Gastrocnemius medialis (tissue), 4 donors: ENCODE data around the gene FHOD1. TPM values are rescaled to one million over a fixed set of nuclear protein-coding genes. Genes with fewer than 3 reads are reported as not detected.
A peak's percentile ranks its signal among the peaks of the same experiment; 100 is the strongest.

Experiments
- ATAC-seq, 2 donors: fragments of 150-250 bp; one replicate each; pipeline ENCODE4 v1.9.1; 2016
- DNase-seq, 2 donors: peaks; one replicate each; pipeline ENCODE4 v3.0.0-alpha.2; 2019
- H3K27ac ChIP-seq, 4 donors: fragments of 200-600 bp; sonication (generic); 1 replicate in 1 of 4; 2 replicates in 3 of 4; pipeline ENCODE4 v1.5.1; 2016 to 2018; ENCODE audit warnings: mild to moderate bottlenecking in 2 of 4, moderate library complexity in 1 of 4
- H3K27me3 ChIP-seq, 3 donors: fragments of 200-600 bp; sonication (generic) in 2 of 3; 1 replicate in 1 of 3; 2 replicates in 2 of 3; pipeline versions ENCODE4 v1.5.1 to v1.6.0; 2016 to 2019; ENCODE audit warnings: mild to moderate bottlenecking in 1 of 3, moderate library complexity in 1 of 3
- H3K36me3 ChIP-seq, 2 donors: fragments of 200-600 bp; sonication (generic) in 1 of 2; one replicate each; pipeline ENCODE4 v1.5.1; 2017 to 2018
- H3K4me1 ChIP-seq, 2 donors: fragments of 200-600 bp; sonication (generic) in 1 of 2; one replicate each; pipeline ENCODE4 v1.5.1; 2016 to 2017; ENCODE audit warnings: mild to moderate bottlenecking in 2 of 2
- H3K4me3 ChIP-seq, 4 donors: fragments of 200-600 bp; sonication (generic) in 3 of 4; 1 replicate in 1 of 4; 2 replicates in 3 of 4; pipeline ENCODE4 v1.5.1; 2016 to 2019; ENCODE audit warnings: mild to moderate bottlenecking in 2 of 4
- H3K9me3 ChIP-seq, 3 donors: fragments of 200-600 bp; sonication (generic) in 2 of 3; 1 replicate in 1 of 3; 2 replicates in 2 of 3; pipeline ENCODE4 v1.5.1; 2016 to 2019
- POLR2A ChIP-seq, 2 donors: fragments of 450-650 bp; IDR thresholded peaks; one replicate each; pipeline ENCODE4 v1.6.1; 2017; ENCODE audit warnings: antibody characterized with exemption in 2 of 2, mild to moderate bottlenecking in 2 of 2, moderate library complexity in 2 of 2
- in situ Hi-C, 4 donors: fragments of 200-750 bp; cut with MboI; loops; one replicate each; pipeline versions ENCODE4 v1.15.0 to v1.8.0; 2017; ENCODE audit warnings: low sequenced_read_pairs in 4 of 4
- intact Hi-C: fragments of 100-400 bp; cut with DNase I; formaldehyde crosslinking; loops from one replicate; pipeline ENCODE4 v1.15.1; 2023; ENCODE audit warnings: low total_unique reads
- total RNA-seq, 4 donors: library from RNA; depleted of rRNA; stranded (reverse); fragments of >200 nt; gene quantifications; one replicate each; pipeline versions ENCODE4 v1.1.0 to v1.2.3, GENCODE V29; 2016
- TF ChIP-seq, protein P1 (sequence below), 5 experiments: fragments of 450-650 bp in 3 of 5; fragments of 200-600 bp in 2 of 5; sonication (generic) in 2 of 5; IDR thresholded peaks in 4 of 5; conservative IDR thresholded peaks in 1 of 5; 1 replicate in 4 of 5; 2 replicates in 1 of 5; pipeline ENCODE4 v1.5.1; 2016 to 2019; ENCODE audit warnings: antibody characterized with exemption in 5 of 5, mild to moderate bottlenecking in 3 of 5, moderate library complexity in 3 of 5

Gene FHOD1
- total RNA-seq, 4 donors from 2014 or later = 26.3 to 65.3 (median 52.4) TPM

DNA sequence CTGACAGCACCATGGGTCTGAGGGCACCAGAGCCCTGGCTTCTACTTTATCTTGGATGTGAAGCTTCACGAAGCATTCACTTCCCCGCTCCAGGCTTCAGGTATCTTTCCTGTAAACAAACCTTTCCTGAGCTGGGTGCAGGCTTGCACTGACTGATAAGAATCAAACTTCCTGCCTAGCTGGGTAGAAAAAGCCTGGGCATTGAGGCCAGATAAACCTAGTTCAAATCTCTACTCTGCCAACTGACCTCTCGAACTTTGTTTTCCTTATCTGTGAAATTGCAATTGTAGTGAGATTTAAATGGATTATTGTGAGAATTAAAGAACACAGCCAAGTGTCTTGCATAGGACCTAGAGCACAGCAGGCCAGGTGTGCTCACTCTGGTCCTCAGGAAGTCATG is 23.3 kb downstream of the FHOD1 start:
- no peak for DNase-seq
- intact Hi-C loops (no loop called here), in situ Hi-C loops (no loop called here)
- peaks cover 19 to 22% of the 10 kb centered on the region in 2 donors for H3K4me1 ChIP-seq
- peaks cover 0 to 10% of the 10 kb centered on the region in 2 donors for H3K36me3 ChIP-seq
- no peak overlapping the region for H3K27ac ChIP-seq
- no peak for ATAC-seq
- TF ChIP-seq POLR2A (IDR thresholded peaks at IDR 0.05) = no peak
- TF ChIP-seq, protein P1, sequence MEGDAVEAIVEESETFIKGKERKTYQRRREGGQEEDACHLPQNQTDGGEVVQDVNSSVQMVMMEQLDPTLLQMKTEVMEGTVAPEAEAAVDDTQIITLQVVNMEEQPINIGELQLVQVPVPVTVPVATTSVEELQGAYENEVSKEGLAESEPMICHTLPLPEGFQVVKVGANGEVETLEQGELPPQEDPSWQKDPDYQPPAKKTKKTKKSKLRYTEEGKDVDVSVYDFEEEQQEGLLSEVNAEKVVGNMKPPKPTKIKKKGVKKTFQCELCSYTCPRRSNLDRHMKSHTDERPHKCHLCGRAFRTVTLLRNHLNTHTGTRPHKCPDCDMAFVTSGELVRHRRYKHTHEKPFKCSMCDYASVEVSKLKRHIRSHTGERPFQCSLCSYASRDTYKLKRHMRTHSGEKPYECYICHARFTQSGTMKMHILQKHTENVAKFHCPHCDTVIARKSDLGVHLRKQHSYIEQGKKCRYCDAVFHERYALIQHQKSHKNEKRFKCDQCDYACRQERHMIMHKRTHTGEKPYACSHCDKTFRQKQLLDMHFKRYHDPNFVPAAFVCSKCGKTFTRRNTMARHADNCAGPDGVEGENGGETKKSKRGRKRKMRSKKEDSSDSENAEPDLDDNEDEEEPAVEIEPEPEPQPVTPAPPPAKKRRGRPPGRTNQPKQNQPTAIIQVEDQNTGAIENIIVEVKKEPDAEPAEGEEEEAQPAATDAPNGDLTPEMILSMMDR (IDR thresholded peaks at IDR 0.05 in 4 of 5, conservative IDR thresholded peaks at IDR 0.05 in 1 of 5) = no peak
- no peak overlapping the region for H3K4me3 ChIP-seq
- H3K27me3 ChIP-seq = no peaks in the 10 kb centered on the region
- H3K9me3 ChIP-seq = no peaks in the 10 kb centered on the region

GRCh38 chr16:67216612-67217490 is 30.4 kb downstream of the FHOD1 start:
- peak in 1 of 2 donors; percentile 43 for DNase-seq
- TF ChIP-seq POLR2A (IDR thresholded peaks at IDR 0.05) = no peak
- TF ChIP-seq, protein P1 (IDR thresholded peaks at IDR 0.05 in 4 of 5, conservative IDR thresholded peaks at IDR 0.05 in 1 of 5) = no peak
- in situ Hi-C loops = no loop called here

DNA sequence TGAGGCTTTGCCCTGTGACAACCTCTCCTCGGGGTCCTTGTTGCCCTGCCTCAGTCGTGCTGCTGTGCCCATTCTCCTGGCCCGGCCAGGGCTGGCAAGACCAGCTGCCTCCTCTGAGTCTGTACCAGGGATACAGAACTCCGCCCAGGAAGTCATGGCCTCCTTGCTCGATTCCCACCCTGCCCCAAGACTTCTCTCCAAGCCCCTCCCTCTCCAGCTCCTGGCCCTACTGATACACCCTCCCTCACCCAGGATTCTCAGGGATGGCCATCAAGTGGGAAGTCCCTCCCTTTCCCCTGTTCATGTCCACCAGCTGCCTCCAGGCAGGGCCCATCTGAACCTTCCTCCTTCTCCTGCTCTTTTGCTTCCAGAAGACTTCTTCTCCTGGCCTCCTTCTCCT is 31.6 kb downstream of the FHOD1 start:
- ATAC-seq = no peak
- in situ Hi-C loops = no loop called here

More at GRCh38 chr16:67216612-67217490, 30.4 kb downstream of the FHOD1 start:
- intact Hi-C loops = no loop called here
- Histone ChIP-seq H3K27me3 (no peaks in the 10 kb centered on the region), H3K4me1 (peaks cover 15 to 19% of the 10 kb centered on the region in 2 donors), H3K36me3 (no peaks in the 10 kb centered on the region), H3K9me3 (no peaks in the 10 kb centered on the region), H3K27ac (peak overlapping the region in 2 of 4 donors; percentile 12 to 32), H3K4me3 (no peak overlapping the region)
- peak in 1 of 2 donors; percentile 25 for ATAC-seq

GRCh38 chr16:67213197-67214019 is 33.9 kb downstream of the FHOD1 start:
- H3K36me3 ChIP-seq = no peaks in the 10 kb centered on the region
- DNase-seq (peak; percentile 27 to 61), ATAC-seq (peak; percentile 21 to 34)
- peaks cover 27 to 28% of the 10 kb centered on the region in 2 donors for H3K4me1 ChIP-seq
- no peaks in the 10 kb centered on the region for H3K9me3 ChIP-seq
- peak overlapping the region; percentile 48 to 61 (median 56) for H3K27ac ChIP-seq
- intact Hi-C loops (no loop called here), in situ Hi-C loops (no loop called here)
- H3K27me3 ChIP-seq = no peaks in the 10 kb centered on the region
- TF ChIP-seq, protein P1 (IDR thresholded peaks at IDR 0.05 in 4 of 5, conservative IDR thresholded peaks at IDR 0.05 in 1 of 5) = no peak
- TF ChIP-seq POLR2A (IDR thresholded peaks at IDR 0.05) = no peak
- no peak overlapping the region for H3K4me3 ChIP-seq

More for the DNA sequence above, 31.6 kb downstream of the FHOD1 start:
- Histone ChIP-seq H3K4me1 (peaks cover 18 to 19% of the 10 kb centered on the region in 2 donors), H3K27ac (no peak overlapping the region), H3K9me3 (no peaks in the 10 kb centered on the region), H3K27me3 (no peaks in the 10 kb centered on the region), H3K36me3 (no peaks in the 10 kb centered on the region), H3K4me3 (no peak overlapping the region)
- intact Hi-C loops = no loop called here
- TF ChIP-seq, protein P1 (IDR thresholded peaks at IDR 0.05 in 4 of 5, conservative IDR thresholded peaks at IDR 0.05 in 1 of 5) = no peak
- no peak for TF ChIP-seq POLR2A (IDR thresholded peaks at IDR 0.05)
- no peak for DNase-seq
